Subcutaneous adipose tissue (tissue), 4 donors: ENCODE measurements around the gene KCNMB2. TPM values are rescaled to one million over a fixed set of nuclear protein-coding genes. Genes with fewer than 3 reads are reported as not detected.

Experiments
- total RNA-seq, 4 donors: library from RNA; depleted of rRNA; stranded (reverse); fragments of >200 nt; gene quantifications; one replicate each; pipeline ENCODE4 v1.1.0, GENCODE V29; 2016
- TF ChIP-seq, protein P1 (sequence below): fragments of 450-650 bp; IDR thresholded peaks from one replicate; pipeline ENCODE4 v1.5.1; 2016; ENCODE audit warnings: low read depth, mild to moderate bottlenecking, control low read depth, antibody characterized with exemption, moderate library complexity

The KCNMB2 gene
- total RNA-seq, 4 donors from 2014 or later, result not detected

DNA sequence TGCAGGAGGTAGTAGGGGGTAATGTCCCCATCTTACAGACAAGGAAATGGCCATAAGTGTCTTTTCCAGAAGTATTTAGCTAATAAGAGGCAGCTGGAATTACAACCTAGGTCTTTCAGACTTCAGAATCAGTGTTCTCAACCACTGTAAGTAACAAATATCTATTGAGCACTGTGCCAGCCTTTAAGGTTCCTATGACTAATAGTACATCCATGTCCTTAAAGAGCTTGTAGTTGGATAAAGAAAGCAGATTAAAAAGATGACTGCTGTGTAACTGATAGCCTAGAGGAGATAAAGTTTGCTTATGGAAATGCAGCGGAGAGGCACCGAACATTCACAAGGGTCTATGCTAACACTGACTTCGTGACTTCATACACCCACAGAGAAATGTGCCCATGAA, 136.0 kb downstream of the KCNMB2 start:
- TF ChIP-seq, protein P1, sequence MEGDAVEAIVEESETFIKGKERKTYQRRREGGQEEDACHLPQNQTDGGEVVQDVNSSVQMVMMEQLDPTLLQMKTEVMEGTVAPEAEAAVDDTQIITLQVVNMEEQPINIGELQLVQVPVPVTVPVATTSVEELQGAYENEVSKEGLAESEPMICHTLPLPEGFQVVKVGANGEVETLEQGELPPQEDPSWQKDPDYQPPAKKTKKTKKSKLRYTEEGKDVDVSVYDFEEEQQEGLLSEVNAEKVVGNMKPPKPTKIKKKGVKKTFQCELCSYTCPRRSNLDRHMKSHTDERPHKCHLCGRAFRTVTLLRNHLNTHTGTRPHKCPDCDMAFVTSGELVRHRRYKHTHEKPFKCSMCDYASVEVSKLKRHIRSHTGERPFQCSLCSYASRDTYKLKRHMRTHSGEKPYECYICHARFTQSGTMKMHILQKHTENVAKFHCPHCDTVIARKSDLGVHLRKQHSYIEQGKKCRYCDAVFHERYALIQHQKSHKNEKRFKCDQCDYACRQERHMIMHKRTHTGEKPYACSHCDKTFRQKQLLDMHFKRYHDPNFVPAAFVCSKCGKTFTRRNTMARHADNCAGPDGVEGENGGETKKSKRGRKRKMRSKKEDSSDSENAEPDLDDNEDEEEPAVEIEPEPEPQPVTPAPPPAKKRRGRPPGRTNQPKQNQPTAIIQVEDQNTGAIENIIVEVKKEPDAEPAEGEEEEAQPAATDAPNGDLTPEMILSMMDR, result no peak

DNA sequence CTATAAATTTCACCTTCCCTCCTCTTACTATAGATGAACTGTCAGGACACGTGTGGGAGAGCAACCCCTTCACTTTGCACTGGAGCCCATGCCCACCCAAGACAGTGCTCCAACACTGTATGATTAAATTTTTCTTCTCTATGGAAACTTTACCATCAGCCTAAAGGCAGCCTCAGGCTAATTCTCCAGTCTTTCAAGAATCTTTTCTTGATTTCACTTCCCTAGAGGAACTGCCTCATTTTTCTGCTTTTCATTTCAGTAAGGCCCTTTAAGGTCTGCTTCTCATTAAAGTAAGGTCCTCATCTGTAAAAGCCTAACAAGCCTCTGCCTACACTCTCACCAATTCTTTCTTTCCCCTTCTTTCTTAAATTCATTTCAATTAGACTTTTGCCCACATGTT, 137.3 kb downstream of the KCNMB2 start:
- TF ChIP-seq, protein P1, result no peak

DNA sequence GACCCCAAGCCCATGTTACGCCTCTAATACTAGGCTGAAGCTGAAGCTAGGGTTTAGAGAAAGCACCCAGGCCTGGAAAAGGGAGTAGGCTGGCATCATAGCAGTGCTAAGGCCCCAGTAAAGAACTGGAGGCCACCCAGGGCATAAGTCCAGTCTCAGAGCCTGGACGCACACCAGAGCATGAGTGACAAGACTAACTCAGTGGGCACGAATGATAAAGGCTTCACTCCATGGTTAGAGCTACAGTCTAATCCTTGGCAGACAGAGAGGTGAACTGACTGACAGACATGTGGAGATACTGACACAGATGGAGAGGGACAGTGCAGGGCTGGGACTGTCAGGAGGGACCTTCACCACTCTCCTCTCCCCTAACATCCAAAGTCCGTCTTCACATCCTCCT, 139.8 kb downstream of the KCNMB2 start:
- TF ChIP-seq, protein P1, result no peak

DNA sequence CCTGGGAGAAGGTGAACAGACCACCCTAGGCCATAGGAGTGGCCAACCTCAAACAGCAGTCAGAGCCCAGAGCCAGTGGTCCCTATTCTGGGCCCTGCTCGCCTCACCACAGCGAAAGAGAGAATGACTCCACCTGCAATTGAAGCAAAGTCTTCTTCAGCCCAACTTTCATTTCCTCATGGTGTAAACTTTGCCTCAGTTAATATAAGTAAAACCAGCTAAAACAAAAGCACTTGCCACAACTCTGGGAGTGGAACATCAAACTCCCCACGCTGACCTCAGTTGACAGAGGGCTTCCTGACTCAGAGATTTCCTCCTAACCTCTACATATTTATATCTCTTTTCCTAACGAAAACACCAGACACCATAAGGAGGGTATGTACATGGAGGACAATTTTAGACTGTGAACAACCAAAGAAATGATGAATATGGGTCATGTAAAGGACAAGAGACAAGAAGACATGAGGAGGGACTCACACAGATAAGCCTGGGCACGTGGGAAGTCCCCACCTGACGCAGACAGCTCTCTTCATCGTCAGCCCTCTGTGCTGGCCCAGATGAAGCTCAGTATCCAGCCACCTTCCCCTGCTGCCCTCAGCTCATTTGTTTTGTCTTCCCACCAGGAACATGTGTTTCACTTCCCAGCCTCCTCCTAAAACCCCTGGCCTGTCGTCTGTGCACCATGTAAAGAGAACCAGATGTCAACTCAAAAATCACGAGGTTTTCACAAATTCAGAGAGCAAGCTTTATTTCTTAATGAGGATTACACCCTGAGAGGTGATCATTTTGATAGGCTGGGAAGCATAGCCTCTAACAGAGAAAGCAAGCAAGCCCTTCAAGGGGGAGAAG, 140.9 kb downstream of the KCNMB2 start:
- TF ChIP-seq, protein P1, result no peak

DNA sequence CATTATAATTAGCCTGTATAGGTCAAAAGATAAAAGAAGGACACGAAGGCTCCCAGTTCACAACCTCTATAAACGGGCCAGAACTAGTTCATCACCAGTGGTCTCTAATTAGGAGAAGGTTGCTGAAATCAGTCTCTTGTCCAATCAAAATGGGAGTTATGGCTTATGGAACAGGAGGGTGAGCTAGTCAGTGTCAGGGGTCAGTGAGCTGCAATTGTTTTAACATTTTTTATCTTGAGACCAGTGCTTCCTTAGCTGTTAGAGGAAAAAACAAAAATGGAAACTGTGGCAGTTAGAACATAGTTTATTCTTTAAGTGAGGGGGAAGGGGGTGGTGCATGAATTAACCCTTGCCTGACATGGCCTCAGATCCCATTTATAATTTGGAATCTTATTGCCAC, 141.7 kb downstream of the KCNMB2 start:
- TF ChIP-seq, protein P1, result no peak

DNA sequence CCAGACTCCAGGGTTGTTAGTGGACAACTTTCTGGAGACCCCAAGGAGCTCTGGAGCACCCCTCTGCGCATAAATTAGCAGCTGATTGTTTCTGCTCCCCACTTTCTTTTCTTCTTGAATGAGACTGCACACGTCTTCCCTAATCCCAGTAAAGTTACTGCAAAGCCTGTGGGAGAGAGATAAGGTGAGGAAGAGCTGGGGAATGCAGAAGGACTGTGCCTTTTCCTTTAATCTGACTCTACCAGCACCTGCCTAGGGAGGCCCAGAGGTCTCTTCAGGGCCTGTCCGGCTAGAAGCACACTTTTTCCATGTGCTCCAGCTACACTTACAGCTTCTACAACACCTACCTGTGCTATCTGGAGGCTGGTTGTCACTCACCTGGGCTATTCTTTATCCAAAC, 143.8 kb downstream of the KCNMB2 start:
- TF ChIP-seq, protein P1, result no peak

DNA sequence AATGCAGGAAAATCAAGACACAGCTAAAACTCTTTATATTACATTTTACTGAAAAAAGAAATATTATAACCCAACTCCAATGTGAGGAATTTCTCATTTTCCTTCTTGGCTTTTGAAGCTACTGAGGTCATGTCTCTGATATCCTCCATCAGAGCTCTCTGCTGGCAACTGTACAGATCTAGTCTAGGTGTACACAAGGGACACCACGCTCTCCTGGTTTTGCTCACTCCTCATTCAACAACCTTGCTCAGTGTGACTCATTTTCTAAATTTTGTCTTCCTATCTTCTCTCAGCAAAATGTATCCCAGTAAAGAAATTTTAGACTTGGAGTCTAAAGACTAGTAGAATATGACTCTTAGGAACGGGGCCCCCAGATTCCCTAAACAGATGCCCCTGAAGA, 144.3 kb downstream of the KCNMB2 start:
- TF ChIP-seq, protein P1, result no peak
